HG03066 (cell line): Measurements from ENCODE around the gene USH2A.
"Not testable (repeated sequence)": the region's sequence is repeated elsewhere in the genome, so short reads cannot be mapped to it uniquely, and the experiment has no call there.

ENCODE experiments used
- ATAC-seq: cut with Tn5 transposase; IDR thresholded peaks from one replicate; pipeline ENCODE4 v1.9.1; 2021; ENCODE audit warnings: low read depth; ENCODE audit not compliant: unreplicated experiment

USH2A gene

GRCh38 chr1:216145451-216146018 is 277.7 kb downstream of the USH2A start:
- not testable (repeated sequence) for ATAC-seq

DNA sequence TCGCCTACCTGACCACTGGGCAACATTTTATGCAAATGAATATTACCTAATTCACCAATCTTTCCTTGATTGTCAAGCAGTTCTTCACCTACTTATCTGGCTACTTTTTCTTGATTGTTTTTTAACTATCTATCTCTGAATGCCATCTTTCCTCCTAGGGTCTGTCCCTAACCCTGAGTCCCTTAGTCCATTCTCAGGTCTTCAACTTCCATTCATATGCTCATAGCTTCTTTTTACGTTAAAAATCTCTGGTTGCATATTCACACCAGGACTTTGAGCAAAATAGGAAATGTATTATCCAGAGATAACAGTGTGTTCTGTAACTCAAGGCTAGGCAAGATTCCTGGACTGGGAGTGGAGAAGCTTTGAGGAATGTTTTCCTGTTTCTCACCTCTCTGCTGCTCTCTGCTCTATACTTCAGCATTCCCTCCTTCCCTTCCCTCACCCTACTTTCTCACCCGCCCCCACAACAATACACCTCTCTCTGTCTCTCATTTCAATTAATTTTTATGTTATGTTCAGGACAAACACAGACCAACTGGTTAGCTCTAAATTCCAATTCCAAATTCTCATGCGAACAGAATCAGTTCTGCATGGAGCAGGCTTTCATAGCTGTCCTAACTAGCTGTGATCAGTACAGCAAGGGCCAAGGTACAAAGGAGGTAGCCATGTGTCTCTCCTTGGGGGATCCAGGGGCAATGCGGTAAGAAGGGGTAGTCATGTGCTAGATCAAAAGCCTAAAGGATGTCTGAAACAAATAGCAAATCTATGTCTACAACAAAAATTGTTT is 278.4 kb downstream of the USH2A start:
- ATAC-seq: no peak

GRCh38 chr1:216142921-216143320 is 280.3 kb downstream of the USH2A start:
- no peak for ATAC-seq

GRCh38 chr1:216140730-216141524 is 282.3 kb downstream of the USH2A start:
- ATAC-seq: no peak

- no peak for ATAC-seq
Measured at GRCh38 chr1:216124192-216124781, 299.0 kb downstream of the USH2A start.

- ATAC-seq: no peak
Measured at GRCh38 chr1:216123446-216124191, 299.6 kb downstream of the USH2A start.

GRCh38 chr1:216119600-216119999 is 303.6 kb downstream of the USH2A start:
- ATAC-seq: no peak

DNA sequence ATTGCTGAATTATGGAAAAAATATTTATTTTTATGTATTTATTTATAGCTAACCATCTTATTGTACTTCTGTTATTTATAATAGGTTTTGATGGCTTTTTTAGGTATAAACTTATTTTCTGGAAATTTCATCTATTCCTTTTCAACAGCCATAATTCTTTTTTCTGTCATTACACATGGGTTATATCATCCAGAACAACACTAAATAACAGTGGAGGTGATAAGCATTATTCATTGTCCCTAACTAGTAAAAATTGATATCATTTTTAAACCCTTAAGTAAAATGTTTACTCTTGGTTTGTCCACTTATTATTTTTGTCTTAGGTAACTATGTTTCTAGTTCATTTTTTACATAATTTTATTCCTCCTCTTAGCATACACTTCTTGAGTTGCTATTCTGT is 309.1 kb downstream of the USH2A start:
- ATAC-seq: no peak

DNA sequence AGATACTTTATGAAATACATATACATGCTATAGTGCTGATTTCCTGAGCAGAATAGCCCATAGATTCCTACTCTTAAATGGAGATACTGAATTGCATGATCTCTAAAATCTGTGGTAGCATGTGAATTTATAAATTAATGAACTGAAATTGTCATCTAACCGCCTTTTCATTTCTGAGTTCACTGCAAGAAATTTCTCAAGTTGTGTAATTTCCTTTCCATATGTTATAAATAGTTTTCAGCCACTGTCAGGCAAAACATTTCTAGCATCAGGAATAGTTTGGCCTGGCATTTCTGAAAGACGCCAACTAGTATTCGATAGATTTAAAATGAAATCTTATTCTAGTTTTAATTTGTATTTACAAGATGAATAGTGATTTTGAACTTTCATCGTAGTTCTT is 310.1 kb downstream of the USH2A start:
- ATAC-seq: no peak

GRCh38 chr1:216111842-216112241 is 311.4 kb downstream of the USH2A start:
- no peak for ATAC-seq

- no peak for ATAC-seq
Measured at GRCh38 chr1:216095400-216095799, 327.8 kb downstream of the USH2A start.

- ATAC-seq: no peak
Measured at GRCh38 chr1:216090556-216090955, 332.7 kb downstream of the USH2A start.

GRCh38 chr1:216086678-216087077 is 336.6 kb downstream of the USH2A start:
- no peak for ATAC-seq

DNA sequence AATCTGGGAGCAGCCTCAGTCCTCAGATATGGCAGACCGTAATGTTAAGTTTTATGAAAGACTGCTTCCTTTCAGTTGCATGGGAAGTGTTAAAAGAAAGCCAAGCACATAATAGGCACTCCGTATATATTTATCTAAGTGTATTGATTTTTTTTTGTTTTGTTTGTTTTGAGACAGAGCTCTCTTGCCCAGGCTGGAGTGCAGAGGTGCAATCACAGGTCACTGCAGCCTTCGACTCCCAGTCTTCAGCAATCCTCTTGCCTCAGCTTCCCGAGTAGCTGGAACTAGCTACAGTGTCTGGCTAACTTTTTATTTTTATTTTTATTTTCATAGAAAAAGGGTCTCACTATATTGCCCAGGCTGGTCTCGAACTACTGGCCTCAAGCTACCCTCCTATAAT is 341.8 kb downstream of the USH2A start:
- no peak for ATAC-seq

DNA sequence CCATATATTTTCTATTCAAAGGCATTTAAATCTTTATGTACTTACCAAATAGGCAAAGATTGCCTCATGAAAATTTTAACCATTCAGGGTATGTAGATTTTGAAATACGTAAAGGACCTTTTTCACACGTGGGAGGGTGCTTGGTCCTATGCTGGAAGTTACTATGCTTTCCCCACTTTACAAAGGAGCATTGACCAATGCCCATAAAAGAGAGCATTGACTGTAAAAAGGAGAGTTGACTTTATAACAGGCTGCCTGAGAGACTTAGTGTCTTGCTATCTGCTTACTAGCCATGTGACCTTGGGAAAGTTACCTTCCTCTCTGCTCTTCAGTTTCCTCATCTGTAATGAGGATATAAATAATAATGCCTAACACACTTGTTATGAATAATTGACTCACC is 346.5 kb downstream of the USH2A start:
- no peak for ATAC-seq

- no peak for ATAC-seq
Measured at GRCh38 chr1:216075339-216075738, 347.9 kb downstream of the USH2A start.

DNA sequence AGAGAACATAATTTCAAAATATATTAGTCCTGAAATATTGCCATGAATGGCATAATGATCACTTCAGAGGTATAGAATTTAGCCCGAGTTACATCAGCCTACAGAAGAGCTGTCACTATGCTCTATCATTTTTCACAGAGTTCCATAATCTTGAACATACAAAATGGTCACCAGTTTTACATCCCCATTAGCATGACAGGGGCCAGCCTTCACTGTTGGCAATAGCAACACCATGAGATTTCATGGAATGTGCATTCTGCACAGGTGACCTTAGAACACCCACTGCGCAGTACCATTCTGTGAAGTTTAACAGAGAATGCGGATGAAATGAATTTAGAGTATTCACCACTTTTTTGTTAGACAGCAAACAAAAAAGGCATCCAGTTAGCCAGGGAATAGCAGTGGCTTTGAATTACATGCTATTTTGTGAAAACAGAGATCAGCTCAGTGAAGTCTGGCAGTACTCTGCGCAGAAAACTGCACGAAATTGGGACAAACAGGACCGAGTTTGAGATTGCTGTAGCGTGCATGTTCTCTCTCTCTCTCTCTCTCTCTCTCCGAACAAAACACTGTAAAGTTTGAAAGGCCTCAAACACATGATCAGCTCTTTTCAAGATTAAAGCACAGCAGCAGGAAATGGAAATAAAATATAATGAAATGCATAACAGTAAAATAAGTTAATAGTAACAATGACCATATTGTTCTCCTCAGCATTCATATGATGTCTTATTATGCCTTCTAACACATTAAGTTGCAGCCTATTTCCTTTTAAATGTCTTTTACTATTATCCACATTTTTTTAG is 349.3 kb downstream of the USH2A start:
- no peak for ATAC-seq

DNA sequence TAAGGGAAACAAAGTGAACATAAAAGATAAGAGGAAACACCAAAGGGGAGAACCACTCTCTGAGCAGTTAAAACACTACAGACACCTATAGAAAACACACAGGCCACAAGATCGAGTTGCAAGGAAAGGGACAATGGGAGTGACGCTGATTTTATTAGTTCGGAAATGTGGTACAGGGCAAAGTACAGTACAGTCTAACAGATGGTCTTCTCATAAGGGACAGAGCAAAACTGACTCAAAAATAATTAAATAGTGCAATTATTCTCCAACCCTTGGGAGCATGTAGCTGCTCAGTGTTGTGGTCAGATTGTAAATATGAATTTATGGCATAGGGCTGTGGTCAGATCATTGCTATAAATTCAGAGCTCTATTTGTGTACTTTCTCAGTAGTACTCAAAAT is 352.0 kb downstream of the USH2A start:
- no peak for ATAC-seq

DNA sequence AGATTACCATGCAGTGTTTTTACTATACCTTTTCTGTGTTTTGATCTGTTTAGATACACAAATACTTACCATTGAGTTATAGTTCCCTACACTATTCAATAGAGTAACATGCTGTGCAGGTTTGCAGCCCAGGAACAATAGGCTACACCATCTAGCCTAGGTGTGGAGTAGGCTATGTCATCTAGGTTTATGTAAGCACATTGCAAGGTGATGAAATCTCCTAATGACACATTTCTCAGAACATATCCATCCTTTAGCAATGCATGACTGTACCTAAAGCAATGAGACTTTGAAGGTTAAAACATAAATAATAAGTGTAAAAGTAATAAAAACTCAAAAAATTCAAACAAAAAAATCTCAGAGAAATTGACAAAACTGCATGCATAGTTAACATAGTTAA is 358.6 kb downstream of the USH2A start:
- no peak for ATAC-seq

DNA sequence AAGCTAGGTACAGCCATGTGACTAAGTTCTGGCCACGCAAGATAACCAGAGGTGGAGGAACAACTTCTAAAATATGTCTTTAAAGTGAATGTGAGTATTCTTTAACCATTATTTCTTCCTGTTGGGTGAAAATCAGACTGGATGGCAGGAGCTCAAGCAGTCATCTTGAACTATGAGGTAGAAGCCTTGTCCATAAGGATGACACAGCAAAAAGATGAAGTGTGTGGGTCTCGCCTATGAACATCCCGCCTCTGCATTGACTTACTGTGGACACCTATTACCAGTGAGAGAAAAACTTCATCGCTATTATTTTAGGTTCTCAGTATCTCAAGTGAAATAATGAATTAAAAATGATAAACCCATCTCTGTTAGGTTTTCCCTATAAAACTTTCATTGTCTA is 365.3 kb downstream of the USH2A start:
- no peak for ATAC-seq
